Calu3 (cell line): ENCODE measurements around the gene MFSD8. TPM values are rescaled to one million over a fixed set of nuclear protein-coding genes. Genes with fewer than 3 reads are reported as not detected.
"Not testable (repeated sequence)": the region's sequence is repeated elsewhere in the genome, so short reads cannot be mapped to it uniquely, and the experiment has no call there.

Experiments used
- BruUV-seq: library from RNA; stranded (reverse); fragments of 400-500 nt; replicated peaks from 2 replicates; lab custom pipeline; 2021; lab: Mats Ljungman, UMichigan
- CTCF ChIA-PET: fragments of 300-600 bp; sonication (Branson Sonifier 250); formaldehyde crosslinking; loops from one replicate; lab custom pipeline; 2022; ENCODE audit warnings: antibody characterized with exemption; lab: Charles Lee
- DNase-seq: peaks from one replicate; pipeline ENCODE4 v3.0.0; 2022
- H3K27ac Mint-ChIP-seq: one replicate; pipeline ENCODE4 v1.8.0; 2022; ENCODE audit warnings: mixed read lengths; ENCODE audit not compliant: unreplicated experiment
- H3K27me3 Mint-ChIP-seq: one replicate; pipeline ENCODE4 v1.8.0; 2022; ENCODE audit warnings: mixed read lengths; ENCODE audit not compliant: unreplicated experiment
- H3K36me3 Mint-ChIP-seq: one replicate; pipeline ENCODE4 v1.8.0; 2022; ENCODE audit warnings: mild to moderate bottlenecking, moderate library complexity, mixed read lengths; ENCODE audit not compliant: insufficient read depth, unreplicated experiment
- H3K4me1 Mint-ChIP-seq: one replicate; pipeline ENCODE4 v1.8.0; 2022; ENCODE audit warnings: mild to moderate bottlenecking, low read depth, mixed read lengths; ENCODE audit not compliant: unreplicated experiment
- H3K4me3 Mint-ChIP-seq: one replicate; pipeline ENCODE4 v1.8.0; 2022; ENCODE audit warnings: mild to moderate bottlenecking, low read depth, moderate library complexity, mixed read lengths; ENCODE audit not compliant: unreplicated experiment
- H3K9me3 Mint-ChIP-seq: one replicate; pipeline ENCODE4 v1.8.0; 2022; ENCODE audit warnings: low read depth, mixed read lengths; ENCODE audit not compliant: unreplicated experiment
- CTCF ChIP-seq: fragments of 200-600 bp; IDR thresholded peaks from one replicate; pipeline ENCODE4 v1.8.0; 2022; ENCODE audit warnings: antibody characterized with exemption; ENCODE audit not compliant: unreplicated experiment
- intact Hi-C: fragments of 100-400 bp; cut with micrococcal nuclease; formaldehyde crosslinking; loops from one replicate; pipeline ENCODE4 v1.10.0; 2022; ENCODE audit not compliant: unreplicated experiment
- total RNA-seq: library from RNA; stranded (reverse); gene quantifications from 2 replicates; pipeline ENCODE4 v1.2.3, GENCODE V29; 2022

Gene MFSD8
- total RNA-seq, 1 experiment from 2014 or later = 25.4 TPM

GRCh38 chr4:127982445-127982844 is 17.5 kb upstream of the MFSD8 start:
- no peaks in the 10 kb centered on the region for H3K4me1 Mint-ChIP-seq
- no peaks in the 10 kb centered on the region for H3K36me3 Mint-ChIP-seq
- H3K27ac Mint-ChIP-seq = no peak overlapping the region
- no peak for TF ChIP-seq CTCF
- no peak overlapping the region for H3K4me3 Mint-ChIP-seq
- DNase-seq = no peak
- no peaks in the 10 kb centered on the region for H3K27me3 Mint-ChIP-seq
- intact Hi-C loops = no loop called here
- no peaks in the 10 kb centered on the region for H3K9me3 Mint-ChIP-seq
- CTCF ChIA-PET = no interaction called here
- no TSS peak for BruUV-seq

- CTCF ChIA-PET = no interaction called here
- H3K27me3 Mint-ChIP-seq = no peaks in the 10 kb centered on the region
- no peak for TF ChIP-seq CTCF
- H3K9me3 Mint-ChIP-seq = no peaks in the 10 kb centered on the region
- BruUV-seq = no TSS peak
- H3K27ac Mint-ChIP-seq = no peak overlapping the region
- intact Hi-C loops = no loop called here
- no peak for DNase-seq
- H3K36me3 Mint-ChIP-seq = no peaks in the 10 kb centered on the region
- H3K4me3 Mint-ChIP-seq = no peak overlapping the region
- H3K4me1 Mint-ChIP-seq = no peaks in the 10 kb centered on the region
These were observed 14.0 kb upstream of the MFSD8 start for GRCh38 chr4:127978930-127979329.

- Mint-ChIP-seq H3K36me3 (no peaks in the 10 kb centered on the region), H3K4me1 (no peaks in the 10 kb centered on the region), H3K27ac (no peak overlapping the region), H3K4me3 (no peak overlapping the region), H3K9me3 (no peaks in the 10 kb centered on the region), H3K27me3 (no peaks in the 10 kb centered on the region)
- no TSS peak for BruUV-seq
- no peak for DNase-seq
- CTCF ChIA-PET = no interaction called here
- intact Hi-C loops = no loop called here
- no peak for TF ChIP-seq CTCF
These were observed 10.3 kb upstream of the MFSD8 start for GRCh38 chr4:127975121-127975770.

- BruUV-seq, H3K4me1 Mint-ChIP-seq, H3K27ac Mint-ChIP-seq, intact Hi-C loops, H3K4me3 Mint-ChIP-seq, H3K36me3 Mint-ChIP-seq, DNase-seq, H3K9me3 Mint-ChIP-seq, H3K27me3 Mint-ChIP-seq: not testable (repeated sequence)
- CTCF ChIA-PET = interaction anchor here (0.7 kb wide), 1 partner anchor 59 kb away, joined by 4 read pairs; no protein-coding TSS in a partner anchor
These were observed 6.0 kb upstream of the MFSD8 start for GRCh38 chr4:127970925-127971324.

GRCh38 chr4:127968586-127968985 is 3.6 kb upstream of the MFSD8 start:
- TF ChIP-seq CTCF = no peak
- no peak overlapping the region for H3K27ac Mint-ChIP-seq
- BruUV-seq = no TSS peak
- peaks cover 23% of the 10 kb centered on the region for H3K36me3 Mint-ChIP-seq
- no peak overlapping the region for H3K4me3 Mint-ChIP-seq
- H3K4me1 Mint-ChIP-seq = no peaks in the 10 kb centered on the region
- no peaks in the 10 kb centered on the region for H3K9me3 Mint-ChIP-seq
- CTCF ChIA-PET = no interaction called here
- no peaks in the 10 kb centered on the region for H3K27me3 Mint-ChIP-seq
- intact Hi-C loops = loop anchor here (10.0 kb wide), 1 partner anchor 96 kb away; the partner anchor contains the start of gene LARP1B
- DNase-seq = no peak
